Measurements from ENCODE around the gene OR5H14.
"Not testable (repeated sequence)": the region's sequence is repeated elsewhere in the genome, so short reads cannot be mapped to it uniquely, and the experiment has no call there.

OR5H14 gene

DNA sequence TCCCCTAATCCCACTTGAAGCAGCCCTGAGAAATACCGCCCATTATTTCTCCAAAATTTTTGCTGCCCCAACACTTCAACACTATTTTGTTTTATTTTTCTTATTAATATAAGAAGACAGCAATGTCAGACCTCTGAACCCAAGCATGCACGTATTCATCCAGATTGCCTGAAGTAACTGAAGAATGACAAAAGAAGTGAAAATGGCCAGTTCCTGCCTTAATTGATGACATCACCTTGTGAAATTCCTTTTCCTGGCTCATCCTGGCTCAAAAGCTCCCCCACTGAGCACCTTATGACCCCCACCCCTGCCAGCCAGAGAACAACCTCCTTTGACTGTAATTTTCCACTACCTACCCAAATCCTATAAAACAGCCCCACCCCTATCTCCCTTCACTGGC, 49.0 kb downstream of the OR5H14 start:
- DNase-seq (ENCODE audit: low read depth in 1 of 2, low spot score in 1 of 2), result not testable (repeated sequence)

DNA sequence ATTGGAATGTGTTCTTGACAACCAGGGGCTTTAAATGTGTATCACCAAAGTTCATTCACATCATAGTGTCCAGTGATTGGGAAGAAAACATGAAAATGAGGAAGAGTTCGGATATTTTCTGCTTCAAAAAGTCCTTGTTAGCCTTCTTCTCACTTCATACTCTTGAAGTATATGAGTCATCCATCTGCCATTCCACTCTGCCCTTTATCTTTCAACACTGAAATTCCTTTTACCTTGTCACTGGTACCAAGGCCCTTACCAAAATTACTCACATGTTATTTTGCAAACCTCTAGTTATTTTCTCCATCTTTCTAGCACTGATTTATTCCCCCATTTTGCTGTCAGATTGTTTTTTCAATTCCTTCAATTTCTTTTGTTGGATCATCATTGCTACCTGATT, 51.7 kb downstream of the OR5H14 start:
- no peak for DNase-seq (ENCODE audit: low read depth in 1 of 2, low spot score in 1 of 2)
